ENCODE measurements around the gene KLHL33.

The KLHL33 gene

DNA sequence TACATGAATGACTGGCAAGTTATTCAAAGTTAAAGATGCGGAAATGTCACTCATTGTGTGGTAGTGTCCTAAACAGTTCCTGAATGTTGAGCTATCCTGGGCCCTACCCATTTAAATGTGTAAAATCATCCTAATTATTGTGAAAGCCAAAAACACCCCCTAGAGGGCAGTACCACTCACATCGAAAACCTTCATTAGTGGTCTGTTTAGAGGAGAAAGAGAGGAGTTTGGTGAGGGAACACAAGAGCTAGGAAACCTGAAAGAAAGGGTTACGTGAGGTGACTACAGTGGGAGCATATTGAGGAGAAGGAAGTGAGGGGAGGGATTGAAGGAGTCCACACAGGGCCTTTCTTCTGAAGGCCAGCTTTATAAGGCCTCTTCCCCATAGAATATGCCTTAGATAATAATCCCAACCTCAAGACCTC lies 20.2 kb downstream of the KLHL33 start:
- TF ChIP-seq, protein P1, sequence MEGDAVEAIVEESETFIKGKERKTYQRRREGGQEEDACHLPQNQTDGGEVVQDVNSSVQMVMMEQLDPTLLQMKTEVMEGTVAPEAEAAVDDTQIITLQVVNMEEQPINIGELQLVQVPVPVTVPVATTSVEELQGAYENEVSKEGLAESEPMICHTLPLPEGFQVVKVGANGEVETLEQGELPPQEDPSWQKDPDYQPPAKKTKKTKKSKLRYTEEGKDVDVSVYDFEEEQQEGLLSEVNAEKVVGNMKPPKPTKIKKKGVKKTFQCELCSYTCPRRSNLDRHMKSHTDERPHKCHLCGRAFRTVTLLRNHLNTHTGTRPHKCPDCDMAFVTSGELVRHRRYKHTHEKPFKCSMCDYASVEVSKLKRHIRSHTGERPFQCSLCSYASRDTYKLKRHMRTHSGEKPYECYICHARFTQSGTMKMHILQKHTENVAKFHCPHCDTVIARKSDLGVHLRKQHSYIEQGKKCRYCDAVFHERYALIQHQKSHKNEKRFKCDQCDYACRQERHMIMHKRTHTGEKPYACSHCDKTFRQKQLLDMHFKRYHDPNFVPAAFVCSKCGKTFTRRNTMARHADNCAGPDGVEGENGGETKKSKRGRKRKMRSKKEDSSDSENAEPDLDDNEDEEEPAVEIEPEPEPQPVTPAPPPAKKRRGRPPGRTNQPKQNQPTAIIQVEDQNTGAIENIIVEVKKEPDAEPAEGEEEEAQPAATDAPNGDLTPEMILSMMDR (IDR thresholded peaks at IDR 0.05; ENCODE audit: low read depth, low read length): peak; percentile 74
- in situ Hi-C loops (cut with HindIII; ENCODE audit: low sequenced_read_pairs): no loop called here
- no peak overlapping the region for H3K4me3 ChIP-seq (ENCODE audit: low read depth, low read length)
- DNase-seq (ENCODE audit: low read depth, low spot score): peak; percentile 64

DNA sequence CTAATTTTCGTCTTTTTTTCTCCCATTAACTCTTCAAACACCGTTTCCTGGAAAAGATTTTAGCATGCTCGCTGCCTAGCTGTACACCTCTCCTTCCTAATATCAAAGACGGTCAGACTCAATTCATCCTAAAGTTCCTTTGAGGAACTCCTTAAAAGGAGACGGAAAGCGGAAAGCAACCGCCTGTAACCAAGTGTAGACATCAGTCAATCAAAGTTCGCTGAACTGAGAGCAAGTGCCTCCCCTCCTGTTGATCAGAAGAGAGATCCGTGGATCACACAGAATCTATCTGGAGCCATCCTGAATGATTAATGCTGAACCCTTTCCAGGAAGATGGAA lies 22.3 kb downstream of the KLHL33 start:
- in situ Hi-C loops (cut with HindIII; ENCODE audit: low sequenced_read_pairs): no loop called here
- peak overlapping the region; percentile 97 for H3K4me3 ChIP-seq (ENCODE audit: low read depth, low read length)
- TF ChIP-seq, protein P1 (IDR thresholded peaks at IDR 0.05; ENCODE audit: low read depth, low read length): no peak
- peak; percentile 19 for DNase-seq (ENCODE audit: low read depth, low spot score)

DNA sequence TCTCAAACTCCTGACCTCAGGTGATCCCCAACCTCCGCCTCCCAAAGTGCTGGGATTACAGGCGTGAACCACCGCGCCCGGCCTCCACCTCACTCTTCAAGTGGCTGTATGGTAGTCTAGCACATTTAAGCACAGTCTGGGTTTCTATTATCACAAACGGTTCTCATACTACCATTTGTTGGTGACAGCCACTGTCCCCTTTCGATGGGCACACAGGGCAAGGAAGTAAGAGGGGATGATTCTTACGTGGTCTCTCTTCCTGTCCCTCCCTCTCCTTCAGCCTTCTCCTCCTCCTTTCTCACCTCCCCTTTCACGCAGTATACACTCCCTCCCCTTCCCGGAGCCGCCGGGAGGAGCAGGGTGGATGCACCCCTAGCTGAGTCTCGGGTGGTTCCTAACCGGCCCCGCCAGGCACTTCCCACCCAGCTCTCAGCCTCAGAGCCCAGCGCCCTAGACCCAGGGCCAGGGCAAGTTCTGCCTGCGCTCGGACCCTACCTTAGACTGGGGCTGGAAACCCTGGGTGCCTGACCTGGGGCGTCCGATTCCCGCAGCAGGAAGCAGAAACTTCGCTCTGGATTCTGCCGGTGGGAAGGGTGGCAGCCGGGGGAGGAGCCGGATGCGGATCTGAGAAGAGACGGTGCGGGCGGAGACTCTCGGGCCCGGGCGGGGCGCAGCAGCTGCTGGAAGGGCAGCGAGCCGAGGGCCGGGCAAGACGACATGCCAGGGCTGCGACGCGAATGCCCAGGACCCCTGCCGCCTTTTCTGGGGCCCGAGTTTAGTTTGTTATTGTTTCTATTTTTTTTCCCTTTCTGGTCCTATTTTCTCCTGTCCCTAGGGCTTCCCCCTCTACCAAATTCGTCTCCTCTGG lies 22.9 kb downstream of the KLHL33 start, which contains the start of gene TEP1:
Gene TEP1, minus strand, starts transcription at position 626 of the 868 bp plus-strand sequence. CDS start 5,062 bp downstream, outside the sequence.
- DNase-seq (ENCODE audit: low read depth, low spot score): peak; percentile 87
- in situ Hi-C loops (cut with HindIII; ENCODE audit: low sequenced_read_pairs): no loop called here
- TF ChIP-seq, protein P1 (IDR thresholded peaks at IDR 0.05; ENCODE audit: low read depth, low read length): no peak
- peak within 1 kb of the TSS; percentile 97 for H3K4me3 ChIP-seq (ENCODE audit: low read depth, low read length)

DNA sequence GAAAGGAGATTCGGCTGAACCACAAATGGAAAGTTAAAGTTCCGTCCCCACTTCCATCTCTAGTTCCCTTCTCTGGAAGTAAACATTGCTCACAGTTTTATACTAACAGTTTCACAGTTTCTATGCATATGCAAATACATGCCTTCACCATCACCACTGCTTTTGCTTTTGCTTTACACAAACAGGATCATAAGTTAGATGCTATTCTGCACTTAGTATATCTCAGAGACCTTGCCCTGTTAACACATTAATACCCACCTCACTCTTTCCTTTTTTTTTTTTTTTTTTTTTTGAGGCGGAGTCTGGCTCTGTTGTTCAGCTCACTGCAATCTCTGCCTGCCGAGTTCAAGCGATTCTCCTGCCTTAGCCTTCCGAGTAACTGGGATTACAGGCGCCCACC lies 23.6 kb downstream of the KLHL33 start:
- DNase-seq (ENCODE audit: low read depth, low spot score): peak; percentile 24
- H3K4me3 ChIP-seq (ENCODE audit: low read depth, low read length): peak overlapping the region; percentile 97
- TF ChIP-seq, protein P1 (IDR thresholded peaks at IDR 0.05; ENCODE audit: low read depth, low read length): no peak
- in situ Hi-C loops (cut with HindIII; ENCODE audit: low sequenced_read_pairs): no loop called here

DNA sequence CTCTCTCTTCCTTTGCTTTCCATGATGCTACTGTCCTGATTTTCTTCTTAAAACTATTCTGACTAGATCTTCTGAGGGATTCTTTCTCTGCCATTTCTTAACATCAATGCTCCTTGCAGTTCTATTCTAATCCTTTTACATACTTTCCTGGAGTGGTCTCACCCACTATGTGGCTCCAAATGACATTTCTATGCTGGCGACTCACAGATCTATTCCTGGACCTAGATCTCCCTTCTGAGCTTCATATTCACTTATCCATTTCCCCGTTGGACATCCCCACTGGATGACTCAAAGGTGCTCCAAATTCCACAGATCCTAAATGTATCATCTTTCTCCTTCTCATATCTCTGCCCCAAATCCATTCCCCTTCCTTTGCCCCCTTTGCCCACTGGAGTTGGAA lies 26.7 kb downstream of the KLHL33 start:
- TF ChIP-seq, protein P1 (IDR thresholded peaks at IDR 0.05; ENCODE audit: low read depth, low read length): no peak
- DNase-seq (ENCODE audit: low read depth, low spot score): peak; percentile 10
- H3K4me3 ChIP-seq (ENCODE audit: low read depth, low read length): no peak overlapping the region
- in situ Hi-C loops (cut with HindIII; ENCODE audit: low sequenced_read_pairs): no loop called here

DNA sequence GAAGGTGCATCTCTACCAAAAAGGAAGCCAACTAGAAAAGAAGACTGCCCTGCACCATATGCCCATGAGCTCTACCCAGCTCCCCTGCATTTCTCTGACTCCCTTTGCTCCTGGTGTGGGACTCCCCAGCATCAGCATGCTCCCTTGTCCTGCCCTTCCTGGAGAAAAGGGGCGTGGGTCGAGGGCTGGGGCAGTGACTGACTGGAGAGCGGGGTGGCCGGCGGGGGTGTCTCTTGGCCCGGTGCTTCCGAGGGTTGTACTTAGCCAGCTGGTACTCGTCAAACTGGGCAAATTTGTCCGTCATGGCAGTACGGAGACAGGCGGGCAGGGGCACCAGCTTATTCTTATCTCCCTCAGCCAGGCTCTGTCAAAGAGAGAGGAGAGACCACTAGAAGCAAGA lies 32.4 kb downstream of the KLHL33 start:
- TF ChIP-seq, protein P1 (IDR thresholded peaks at IDR 0.05; ENCODE audit: low read depth, low read length): no peak
- no peak for DNase-seq (ENCODE audit: low read depth, low spot score)
- H3K4me3 ChIP-seq (ENCODE audit: low read depth, low read length): no peak overlapping the region
- in situ Hi-C loops (cut with HindIII; ENCODE audit: low sequenced_read_pairs): no loop called here
